Pons (tissue), 1 donor: ENCODE data around the gene NAIF1.
"Not testable (repeated sequence)": the region's sequence is repeated elsewhere in the genome, so short reads cannot be mapped to it uniquely, and the experiment has no call there.

Experiments
- DNase-seq: peaks from one replicate; pipeline ENCODE4 v3.0.0-alpha.2; 2016; ENCODE audit warnings: low spot score

The NAIF1 gene

GRCh38 chr9:128087262-128087661 is 20.1 kb upstream of the NAIF1 start:
- DNase-seq: no peak

GRCh38 chr9:128085943-128086342 is 18.8 kb upstream of the NAIF1 start:
- DNase-seq: no peak

GRCh38 chr9:128084746-128085145 is 17.6 kb upstream of the NAIF1 start:
- no peak for DNase-seq

GRCh38 chr9:128082151-128082550 is 15.0 kb upstream of the NAIF1 start:
- DNase-seq: no peak

GRCh38 chr9:128081056-128081455 is 13.9 kb upstream of the NAIF1 start:
- no peak for DNase-seq

- DNase-seq: no peak
Measured at GRCh38 chr9:128080206-128080605, 13.1 kb upstream of the NAIF1 start.

- no peak for DNase-seq
Measured at GRCh38 chr9:128078504-128079434, 11.6 kb upstream of the NAIF1 start.

- DNase-seq: no peak
Measured at GRCh38 chr9:128077847-128078503, 10.9 kb upstream of the NAIF1 start.

- no peak for DNase-seq
Measured at GRCh38 chr9:128073253-128073886, 6.2 kb upstream of the NAIF1 start.

GRCh38 chr9:128072144-128073021 is 5.3 kb upstream of the NAIF1 start:
- DNase-seq: peak; percentile 91

- DNase-seq: not testable (repeated sequence)
Measured at GRCh38 chr9:128071475-128071874, 4.4 kb upstream of the NAIF1 start.

GRCh38 chr9:128070874-128071273 is 3.8 kb upstream of the NAIF1 start:
- DNase-seq: peak; percentile 31

- peak; percentile 19 for DNase-seq
Measured at GRCh38 chr9:128068386-128069205, 1.5 kb upstream of the NAIF1 start.

GRCh38 chr9:128067645-128068385 is 695 bp upstream of the NAIF1 start, which contains the start of gene SLC25A25:
Gene SLC25A25 (plus strand): TSS chr9:128068232. CDS start chr9:128068320, 88 bp downstream.
- DNase-seq: peak; percentile 99

- DNase-seq: no peak
Measured at GRCh38 chr9:128065907-128066712, 1.0 kb downstream of the NAIF1 start.

- DNase-seq: no peak
Measured at GRCh38 chr9:128062846-128063831, 4.0 kb downstream of the NAIF1 start.

- no peak for DNase-seq
Measured at GRCh38 chr9:128062279-128062678, 4.8 kb downstream of the NAIF1 start.
